Measurements from ENCODE around the gene TGFB1. TPM values are rescaled to one million over a fixed set of nuclear protein-coding genes. Genes with fewer than 3 reads are reported as not detected.

Gene TGFB1
- total and polyA plus RNA-seq, 9 of the 15 experiments (the other 6 are each of a cell fraction or from before 2014, with no cell fraction given): 0.24 to 159 (median 17.2) TPM

DNA sequence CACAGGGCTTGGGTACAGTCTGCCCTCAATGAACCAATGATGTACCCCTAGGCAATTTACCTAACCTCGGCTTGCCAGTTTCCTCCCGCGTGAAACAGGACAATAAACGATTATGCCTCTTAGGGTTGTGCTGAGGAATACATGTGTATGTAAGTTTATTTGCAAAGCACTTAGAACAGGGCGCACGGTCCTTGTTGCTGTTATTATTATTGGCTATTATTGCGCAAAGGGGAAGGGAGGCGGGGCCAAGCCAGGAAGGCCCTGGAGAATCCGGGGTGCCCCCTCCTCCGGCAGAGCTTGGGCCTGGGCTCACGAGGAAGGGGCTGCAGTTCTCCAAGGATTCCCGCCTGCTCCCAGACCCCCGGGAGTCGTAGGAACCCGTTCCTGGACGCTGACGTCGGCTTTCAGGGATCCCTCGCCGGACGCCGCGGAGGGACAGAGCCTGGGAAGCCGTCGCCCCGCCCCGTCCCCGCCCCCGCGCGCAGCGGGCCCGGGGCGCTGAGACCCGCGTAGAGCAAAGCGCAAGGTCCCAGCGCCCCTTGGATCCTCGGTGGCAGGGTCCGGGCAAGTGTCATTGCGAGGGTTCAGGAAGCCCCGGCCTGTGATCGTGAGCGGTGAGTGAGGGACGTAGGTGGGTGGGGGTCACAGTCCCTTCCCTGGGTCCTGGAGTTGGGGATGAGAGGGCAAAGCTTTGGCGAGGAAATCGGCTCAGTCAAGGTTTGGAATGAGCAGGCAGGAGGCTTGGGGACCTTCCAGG lies 22.7 kb upstream of the TGFB1 start, which contains the start of gene TMEM91 (continued):
- no peak for TF ChIP-seq ATF2 (CRISPR knock-in tag; IDR thresholded peaks at IDR 0.05)

DNA sequence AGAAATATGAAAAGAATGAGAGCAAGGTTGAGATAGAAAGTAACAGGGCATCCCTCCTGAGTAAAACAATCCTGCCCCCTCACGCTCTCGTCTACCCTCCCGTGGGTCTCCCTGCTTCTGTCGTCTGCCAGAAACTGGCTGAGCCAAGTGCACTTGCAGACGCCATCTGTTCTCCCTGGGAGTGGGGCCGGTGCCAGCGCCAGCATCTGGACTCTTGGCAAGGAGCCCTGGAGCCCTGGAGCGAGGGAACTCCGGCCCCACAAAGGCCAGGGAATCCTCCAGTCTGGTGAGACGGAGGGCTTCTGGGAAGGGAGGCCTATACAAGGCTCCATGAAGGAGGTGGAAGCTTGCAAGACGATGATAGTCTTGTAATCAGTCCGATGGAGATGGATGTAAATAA lies 20.3 kb upstream of the TGFB1 start:
- no peak overlapping the region for H3K9ac ChIP-seq (ENCODE audit: insufficient read depth in 1 of 2, low read depth in 2 of 2, low read length in 2 of 2)
- no peak for FAIRE-seq
- no peak for TF ChIP-seq MEIS2 (IDR thresholded peaks at IDR 0.05; ENCODE audit: partially characterized antibody)
- no peak for TF ChIP-seq BRCA1 (IDR thresholded peaks at IDR 0.05)
- TF ChIP-seq BRCA1 (CRISPR knock-in tag; IDR thresholded peaks at IDR 0.05): no peak
- TF ChIP-seq SNRNP70 (optimal IDR thresholded peaks at IDR 0.05; ENCODE audit: low read depth, low read length): no peak
- TF ChIP-seq TAF15 (IDR thresholded peaks at IDR 0.05; ENCODE audit: low read depth, low read length): no peak
- TF ChIP-seq, protein P1, sequence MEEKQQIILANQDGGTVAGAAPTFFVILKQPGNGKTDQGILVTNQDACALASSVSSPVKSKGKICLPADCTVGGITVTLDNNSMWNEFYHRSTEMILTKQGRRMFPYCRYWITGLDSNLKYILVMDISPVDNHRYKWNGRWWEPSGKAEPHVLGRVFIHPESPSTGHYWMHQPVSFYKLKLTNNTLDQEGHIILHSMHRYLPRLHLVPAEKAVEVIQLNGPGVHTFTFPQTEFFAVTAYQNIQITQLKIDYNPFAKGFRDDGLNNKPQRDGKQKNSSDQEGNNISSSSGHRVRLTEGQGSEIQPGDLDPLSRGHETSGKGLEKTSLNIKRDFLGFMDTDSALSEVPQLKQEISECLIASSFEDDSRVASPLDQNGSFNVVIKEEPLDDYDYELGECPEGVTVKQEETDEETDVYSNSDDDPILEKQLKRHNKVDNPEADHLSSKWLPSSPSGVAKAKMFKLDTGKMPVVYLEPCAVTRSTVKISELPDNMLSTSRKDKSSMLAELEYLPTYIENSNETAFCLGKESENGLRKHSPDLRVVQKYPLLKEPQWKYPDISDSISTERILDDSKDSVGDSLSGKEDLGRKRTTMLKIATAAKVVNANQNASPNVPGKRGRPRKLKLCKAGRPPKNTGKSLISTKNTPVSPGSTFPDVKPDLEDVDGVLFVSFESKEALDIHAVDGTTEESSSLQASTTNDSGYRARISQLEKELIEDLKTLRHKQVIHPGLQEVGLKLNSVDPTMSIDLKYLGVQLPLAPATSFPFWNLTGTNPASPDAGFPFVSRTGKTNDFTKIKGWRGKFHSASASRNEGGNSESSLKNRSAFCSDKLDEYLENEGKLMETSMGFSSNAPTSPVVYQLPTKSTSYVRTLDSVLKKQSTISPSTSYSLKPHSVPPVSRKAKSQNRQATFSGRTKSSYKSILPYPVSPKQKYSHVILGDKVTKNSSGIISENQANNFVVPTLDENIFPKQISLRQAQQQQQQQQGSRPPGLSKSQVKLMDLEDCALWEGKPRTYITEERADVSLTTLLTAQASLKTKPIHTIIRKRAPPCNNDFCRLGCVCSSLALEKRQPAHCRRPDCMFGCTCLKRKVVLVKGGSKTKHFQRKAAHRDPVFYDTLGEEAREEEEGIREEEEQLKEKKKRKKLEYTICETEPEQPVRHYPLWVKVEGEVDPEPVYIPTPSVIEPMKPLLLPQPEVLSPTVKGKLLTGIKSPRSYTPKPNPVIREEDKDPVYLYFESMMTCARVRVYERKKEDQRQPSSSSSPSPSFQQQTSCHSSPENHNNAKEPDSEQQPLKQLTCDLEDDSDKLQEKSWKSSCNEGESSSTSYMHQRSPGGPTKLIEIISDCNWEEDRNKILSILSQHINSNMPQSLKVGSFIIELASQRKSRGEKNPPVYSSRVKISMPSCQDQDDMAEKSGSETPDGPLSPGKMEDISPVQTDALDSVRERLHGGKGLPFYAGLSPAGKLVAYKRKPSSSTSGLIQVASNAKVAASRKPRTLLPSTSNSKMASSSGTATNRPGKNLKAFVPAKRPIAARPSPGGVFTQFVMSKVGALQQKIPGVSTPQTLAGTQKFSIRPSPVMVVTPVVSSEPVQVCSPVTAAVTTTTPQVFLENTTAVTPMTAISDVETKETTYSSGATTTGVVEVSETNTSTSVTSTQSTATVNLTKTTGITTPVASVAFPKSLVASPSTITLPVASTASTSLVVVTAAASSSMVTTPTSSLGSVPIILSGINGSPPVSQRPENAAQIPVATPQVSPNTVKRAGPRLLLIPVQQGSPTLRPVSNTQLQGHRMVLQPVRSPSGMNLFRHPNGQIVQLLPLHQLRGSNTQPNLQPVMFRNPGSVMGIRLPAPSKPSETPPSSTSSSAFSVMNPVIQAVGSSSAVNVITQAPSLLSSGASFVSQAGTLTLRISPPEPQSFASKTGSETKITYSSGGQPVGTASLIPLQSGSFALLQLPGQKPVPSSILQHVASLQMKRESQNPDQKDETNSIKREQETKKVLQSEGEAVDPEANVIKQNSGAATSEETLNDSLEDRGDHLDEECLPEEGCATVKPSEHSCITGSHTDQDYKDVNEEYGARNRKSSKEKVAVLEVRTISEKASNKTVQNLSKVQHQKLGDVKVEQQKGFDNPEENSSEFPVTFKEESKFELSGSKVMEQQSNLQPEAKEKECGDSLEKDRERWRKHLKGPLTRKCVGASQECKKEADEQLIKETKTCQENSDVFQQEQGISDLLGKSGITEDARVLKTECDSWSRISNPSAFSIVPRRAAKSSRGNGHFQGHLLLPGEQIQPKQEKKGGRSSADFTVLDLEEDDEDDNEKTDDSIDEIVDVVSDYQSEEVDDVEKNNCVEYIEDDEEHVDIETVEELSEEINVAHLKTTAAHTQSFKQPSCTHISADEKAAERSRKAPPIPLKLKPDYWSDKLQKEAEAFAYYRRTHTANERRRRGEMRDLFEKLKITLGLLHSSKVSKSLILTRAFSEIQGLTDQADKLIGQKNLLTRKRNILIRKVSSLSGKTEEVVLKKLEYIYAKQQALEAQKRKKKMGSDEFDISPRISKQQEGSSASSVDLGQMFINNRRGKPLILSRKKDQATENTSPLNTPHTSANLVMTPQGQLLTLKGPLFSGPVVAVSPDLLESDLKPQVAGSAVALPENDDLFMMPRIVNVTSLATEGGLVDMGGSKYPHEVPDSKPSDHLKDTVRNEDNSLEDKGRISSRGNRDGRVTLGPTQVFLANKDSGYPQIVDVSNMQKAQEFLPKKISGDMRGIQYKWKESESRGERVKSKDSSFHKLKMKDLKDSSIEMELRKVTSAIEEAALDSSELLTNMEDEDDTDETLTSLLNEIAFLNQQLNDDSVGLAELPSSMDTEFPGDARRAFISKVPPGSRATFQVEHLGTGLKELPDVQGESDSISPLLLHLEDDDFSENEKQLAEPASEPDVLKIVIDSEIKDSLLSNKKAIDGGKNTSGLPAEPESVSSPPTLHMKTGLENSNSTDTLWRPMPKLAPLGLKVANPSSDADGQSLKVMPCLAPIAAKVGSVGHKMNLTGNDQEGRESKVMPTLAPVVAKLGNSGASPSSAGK (IDR thresholded peaks at IDR 0.05): no peak

More for the DNA sequence above, 20.3 kb upstream of the TGFB1 start:
- Histone ChIP-seq H3K4me1 (replicated peaks in 1 of 2; ENCODE audit: control insufficient read depth in 2 of 2, insufficient read depth in 2 of 2, low read length in 2 of 2) (peaks cover 0 to 23% of the 10 kb centered on the region in 2 experiments; a peak in 3 of 5 replicates), H3K27me3 (ENCODE audit: control insufficient read depth in 2 of 2, insufficient read depth in 2 of 2, low read length in 2 of 2) (no peaks in the 10 kb centered on the region), H3K9me3 (replicated peaks; ENCODE audit: control insufficient read depth, insufficient read depth, low read depth, low read length) (no peaks in the 10 kb centered on the region), H3K4me3 (no peak overlapping the region), H2AFZ (ENCODE audit: low read depth, low read length) (no peak overlapping the region), H3K27ac (ENCODE audit: extremely low read depth, low read depth, low read length) (no peak overlapping the region), H3K4me2 (ENCODE audit: insufficient read depth, low read length) (no peak overlapping the region), H3K9me1 (ENCODE audit: control insufficient read depth, insufficient read depth, low read length) (no peaks in the 10 kb centered on the region), H4K20me1 (replicated peaks; ENCODE audit: control insufficient read depth, insufficient read depth, low read length) (no peaks in the 10 kb centered on the region), H3K36me3 (ENCODE audit: control insufficient read depth, insufficient read depth, low read length) (0 out of 3 replicates have a peak, but pooled peaks cover 3% of the 10 kb centered on the region), H3K79me2 (ENCODE audit: control insufficient read depth, insufficient read depth, low read length) (peaks cover 9% of the 10 kb centered on the region; the same call in 2 of the 3 replicates)
- in situ Hi-C loops (cut with MboI): no loop called here
- 80% methylated on average over 12 of the region's 12 CpGs for WGBS (ENCODE audit: insufficient coverage, low coverage, missing lambda C conversion rate)
- intact Hi-C loops (cut with micrococcal nuclease): no loop called here
- DNase-seq (ENCODE audit: extremely low read depth in 1 of 4, low spot score in 3 of 4) (no peak), ATAC-seq (no peak)
- POLR2A ChIA-PET: no interaction called here
- BruUV-seq (replicated peaks): no TSS peak
- CTCF ChIA-PET (ENCODE audit: low intra/inter-chr PET ratio): no interaction called here
